Hepatocyte (in vitro differentiated cells): ENCODE data around the gene RAPGEF4. TPM values are rescaled to one million over a fixed set of nuclear protein-coding genes. Genes with fewer than 3 reads are reported as not detected.

Source experiments
- DNase-seq: peaks from one replicate; pipeline ENCODE4 v3.0.0-alpha.2; 2016; ENCODE audit warnings: low spot score
- H2AFZ ChIP-seq: fragments of 200-600 bp; sonication (generic); 2 replicates; pipeline ENCODE4 v1.6.0; 2016; ENCODE audit warnings: antibody characterized with exemption, mild to moderate bottlenecking
- H3K27ac ChIP-seq: fragments of 200-600 bp; sonication (generic); 2 replicates; pipeline ENCODE4 v1.5.1; 2016; ENCODE audit warnings: mild to moderate bottlenecking
- H3K27me3 ChIP-seq: fragments of 200-600 bp; sonication (generic); 2 replicates; pipeline ENCODE4 v1.6.1; 2016
- H3K36me3 ChIP-seq: fragments of 200-600 bp; sonication (generic); replicated peaks from 2 replicates; pipeline ENCODE4 v1.5.1; 2016; ENCODE audit warnings: low read depth; ENCODE audit not compliant: insufficient read depth
- H3K4me1 ChIP-seq: fragments of 200-600 bp; sonication (generic); 2 replicates; pipeline ENCODE4 v1.5.1; 2016; ENCODE audit warnings: mild to moderate bottlenecking, moderate library complexity; ENCODE audit not compliant: insufficient read depth
- H3K4me2 ChIP-seq: fragments of 200-600 bp; sonication (generic); 2 replicates; pipeline ENCODE4 v1.6.0; 2016
- H3K4me3 ChIP-seq: fragments of 200-600 bp; sonication (generic); 2 replicates; pipeline ENCODE4 v1.5.1; 2016; ENCODE audit warnings: mild to moderate bottlenecking
- H3K79me2 ChIP-seq: fragments of 200-600 bp; sonication (generic); 2 replicates; pipeline ENCODE4 v1.6.0; 2017; ENCODE audit warnings: mild to moderate bottlenecking
- H3K9me2 ChIP-seq: fragments of 200-600 bp; sonication (generic); replicated peaks from 2 replicates; pipeline ENCODE4 v1.6.0; 2017; ENCODE audit warnings: mild to moderate bottlenecking; ENCODE audit not compliant: insufficient read depth
- H3K9me3 ChIP-seq: fragments of 200-600 bp; sonication (generic); 2 replicates; pipeline ENCODE4 v1.5.1; 2016; ENCODE audit warnings: low read depth, mild to moderate bottlenecking
- H4K20me1 ChIP-seq: fragments of 200-600 bp; sonication (generic); 2 replicates; pipeline ENCODE4 v1.6.0; 2016; ENCODE audit warnings: mild to moderate bottlenecking; ENCODE audit not compliant: insufficient read depth, poor library complexity, severe bottlenecking
- CTCF ChIP-seq: fragments of 200-600 bp; sonication (generic); IDR thresholded peaks from 2 replicates; pipeline ENCODE4 v1.5.1; 2016; ENCODE audit warnings: antibody characterized with exemption, mild to moderate bottlenecking; ENCODE audit not compliant: poor library complexity
- EZH2 ChIP-seq: fragments of 200-600 bp; sonication (generic); IDR thresholded peaks from 2 replicates; pipeline ENCODE4 v1.6.1; 2016; ENCODE audit warnings: antibody characterized with exemption, mild to moderate bottlenecking, borderline replicate concordance
- EZH2phosphoT487 ChIP-seq: fragments of 200-600 bp; sonication (generic); IDR thresholded peaks from one replicate; pipeline ENCODE4 v1.6.1; 2018; ENCODE audit warnings: antibody characterized with exemption, mild to moderate bottlenecking, low read depth, moderate library complexity; ENCODE audit not compliant: unreplicated experiment, severe bottlenecking
- WGBS: methylation state at CpG from one replicate; pipeline ENCODE4 v1.1.6; 2016; ENCODE audit warnings: low lambda C conversion rate; ENCODE audit errors: missing lambda C conversion rate; 5-methylcytosine and 5-hydroxymethylcytosine counted together
- polyA plus RNA-seq: library from polyadenylated mRNA; unstranded; fragments of >200 nt; fragmentation: Nextera tagmentation; extraction: Ambion mirVana; gene quantifications from 2 replicates; pipeline ENCODE4 v1.2.1, GENCODE V29; 2016
- total RNA-seq: library from RNA; depleted of rRNA; stranded (reverse); fragments of >200 nt; gene quantifications from 2 replicates; pipeline ENCODE4 v1.2.3, GENCODE V29; 2014

The RAPGEF4 gene
- total and polyA plus RNA-seq, 2 experiments from 2014 or later = 1.9 to 2.0 TPM

- Histone ChIP-seq H2AFZ (no peak overlapping the region), H3K79me2 (no peaks in the 10 kb centered on the region), H3K27ac (peak overlapping the region; percentile 27), H3K36me3 (no peaks in the 10 kb centered on the region), H3K9me3 (no peaks in the 10 kb centered on the region), H3K4me1 (no peaks in the 10 kb centered on the region), H3K4me2 (peak overlapping the region; percentile 9), H4K20me1 (no peaks in the 10 kb centered on the region), H3K4me3 (no peak overlapping the region), H3K27me3 (no peaks in the 10 kb centered on the region), H3K9me2 (no peaks in the 10 kb centered on the region)
- no peak for TF ChIP-seq EZH2
- no peak for TF ChIP-seq CTCF
- no peak for TF ChIP-seq EZH2phosphoT487
- DNase-seq = peak; percentile 58
- WGBS = 65% methylated on average over 8 of the region's 8 CpGs
Observed at GRCh38 chr2:172726172-172726735, 9.4 kb upstream of the RAPGEF4 start.

- H3K36me3 ChIP-seq = no peaks in the 10 kb centered on the region
- H3K4me1 ChIP-seq = no peaks in the 10 kb centered on the region
- peaks cover 15% of the 10 kb centered on the region for H3K27me3 ChIP-seq
- no peak overlapping the region for H3K4me2 ChIP-seq
- no peak overlapping the region for H3K27ac ChIP-seq
- DNase-seq = no peak
- H3K9me3 ChIP-seq = no peaks in the 10 kb centered on the region
- H3K4me3 ChIP-seq = no peak overlapping the region
- TF ChIP-seq EZH2phosphoT487 (no peak), CTCF (no peak), EZH2 (no peak)
- H3K9me2 ChIP-seq = no peaks in the 10 kb centered on the region
- WGBS = 96% methylated on average over 2 of the region's 2 CpGs
- H2AFZ ChIP-seq = no peak overlapping the region
- H3K79me2 ChIP-seq = no peaks in the 10 kb centered on the region
- no peaks in the 10 kb centered on the region for H4K20me1 ChIP-seq
Observed at GRCh38 chr2:172730411-172730810, 5.2 kb upstream of the RAPGEF4 start.

GRCh38 chr2:172734711-172735581 is 699 bp upstream of the RAPGEF4 start:
- Histone ChIP-seq H3K4me1 (no peaks in the 10 kb centered on the region), H3K27ac (no peak overlapping the region), H3K9me3 (no peaks in the 10 kb centered on the region), H3K79me2 (no peaks in the 10 kb centered on the region), H3K4me3 (peak overlapping the region; percentile 61), H3K36me3 (no peaks in the 10 kb centered on the region), H2AFZ (peak overlapping the region; percentile 39), H3K27me3 (peaks cover 48% of the 10 kb centered on the region), H3K4me2 (peak overlapping the region; percentile 98), H3K9me2 (no peaks in the 10 kb centered on the region), H4K20me1 (no peaks in the 10 kb centered on the region)
- WGBS = 45% methylated on average over 22 of the region's 24 CpGs
- DNase-seq = no peak
- TF ChIP-seq EZH2 (no peak), EZH2phosphoT487 (no peak), CTCF (no peak)
